ENCODE measurements around the gene ATP10A.

Gene ATP10A

DNA sequence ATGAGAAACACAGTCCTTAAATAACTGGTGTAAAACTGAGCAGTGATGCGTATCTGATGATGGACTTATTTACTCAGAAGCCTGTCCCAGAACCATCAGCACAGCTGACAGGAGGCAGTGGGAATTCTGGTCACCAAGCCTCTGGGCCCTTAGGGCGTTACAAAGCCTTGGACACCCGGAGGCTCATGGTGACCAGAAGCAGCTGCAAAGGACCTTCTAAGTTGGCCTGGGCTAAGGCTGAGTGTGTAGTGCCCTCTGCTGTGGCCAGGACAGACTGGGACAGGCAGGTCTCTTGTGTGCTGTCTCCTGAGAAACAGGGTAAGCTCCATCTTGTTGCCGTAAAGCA lies 168.9 kb downstream of the ATP10A start:
- no peak for DNase-seq

GRCh38 chr15:25693321-25694238 lies 169.5 kb downstream of the ATP10A start:
- no peak for DNase-seq

GRCh38 chr15:25691544-25692430 lies 171.3 kb downstream of the ATP10A start:
- no peak for DNase-seq

DNA sequence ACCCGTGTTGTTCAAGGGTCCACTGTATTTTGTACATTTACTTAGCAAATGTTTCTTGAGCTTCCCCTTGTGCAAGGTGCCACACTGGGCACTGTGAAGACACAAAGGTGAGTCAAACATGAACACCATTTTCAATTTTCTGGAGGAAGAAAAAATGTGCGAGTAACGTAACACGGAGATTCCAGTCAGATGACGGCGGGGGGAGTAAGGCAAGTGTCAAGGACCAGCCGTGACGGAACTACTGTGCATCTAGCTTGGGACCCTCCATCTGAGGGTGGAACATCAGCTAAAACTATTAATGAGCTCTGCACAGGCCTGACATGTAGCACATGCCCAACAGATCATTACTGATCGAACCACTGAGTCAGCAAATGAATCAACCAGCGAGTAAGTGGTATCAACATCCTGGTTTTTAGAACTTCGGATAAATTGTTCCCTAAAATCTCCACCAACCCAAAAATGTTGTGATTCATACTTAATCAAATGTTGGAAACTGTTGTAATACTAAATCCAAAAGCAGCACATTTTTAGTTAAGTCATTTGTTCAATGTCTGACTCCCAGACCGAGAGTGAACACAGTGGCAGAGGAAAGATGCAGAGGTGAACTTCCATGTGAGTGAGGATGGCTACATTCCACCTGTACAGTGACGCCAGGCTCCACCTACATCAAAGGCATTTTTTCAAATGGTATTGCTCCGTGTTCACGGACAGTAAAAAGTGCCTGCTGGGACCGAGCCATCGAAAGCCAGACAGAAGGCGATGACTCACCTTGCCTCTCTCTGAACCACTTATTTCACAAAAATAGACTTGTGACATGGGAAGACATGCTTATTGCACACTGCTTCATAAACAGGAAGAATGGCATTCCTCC lies 172.2 kb downstream of the ATP10A start:
- no peak for DNase-seq

- DNase-seq, result no peak
Observed at GRCh38 chr15:25689592-25689991, 173.5 kb downstream of the ATP10A start.

DNA sequence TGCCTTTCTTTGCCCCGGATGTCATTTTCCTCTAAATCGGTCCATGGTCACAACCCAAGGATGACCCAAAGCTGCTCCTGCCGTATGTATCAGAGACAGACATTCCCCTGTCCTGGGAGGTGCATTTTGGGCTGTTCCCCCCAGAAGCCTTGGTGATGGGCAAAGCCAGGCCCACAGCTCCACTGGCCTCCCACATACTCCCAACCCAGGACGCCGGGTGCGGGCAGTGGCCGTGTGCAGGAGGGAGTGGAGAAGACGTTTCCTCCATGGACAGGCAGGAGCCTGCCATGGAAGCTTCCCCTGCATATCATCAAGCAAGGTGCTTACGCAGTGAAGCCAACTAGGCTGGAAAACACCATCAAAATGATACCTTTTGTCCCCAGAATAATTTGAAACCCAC lies 175.0 kb downstream of the ATP10A start:
- no peak for DNase-seq

DNA sequence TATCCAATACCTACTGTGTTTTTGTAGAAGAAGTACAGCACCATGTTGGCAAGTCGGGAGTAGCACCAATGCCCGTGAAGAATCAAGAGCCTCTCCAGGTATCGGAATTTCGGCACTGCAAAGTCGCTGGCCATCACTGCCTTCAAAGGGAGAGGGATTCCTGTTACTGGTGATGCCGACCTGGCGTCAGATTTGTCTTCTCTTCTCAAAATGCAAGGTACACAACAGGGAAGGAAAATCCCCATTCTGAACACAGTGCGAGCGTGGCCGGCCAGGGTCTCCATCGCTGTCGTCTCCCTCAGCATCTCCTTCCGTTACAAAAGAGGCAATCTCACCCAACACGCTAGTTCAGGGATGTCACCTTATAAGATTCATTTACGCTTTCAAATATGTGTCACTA lies 175.4 kb downstream of the ATP10A start:
- no peak for DNase-seq

GRCh38 chr15:25687276-25687675 lies 175.9 kb downstream of the ATP10A start:
- DNase-seq, result no peak

DNA sequence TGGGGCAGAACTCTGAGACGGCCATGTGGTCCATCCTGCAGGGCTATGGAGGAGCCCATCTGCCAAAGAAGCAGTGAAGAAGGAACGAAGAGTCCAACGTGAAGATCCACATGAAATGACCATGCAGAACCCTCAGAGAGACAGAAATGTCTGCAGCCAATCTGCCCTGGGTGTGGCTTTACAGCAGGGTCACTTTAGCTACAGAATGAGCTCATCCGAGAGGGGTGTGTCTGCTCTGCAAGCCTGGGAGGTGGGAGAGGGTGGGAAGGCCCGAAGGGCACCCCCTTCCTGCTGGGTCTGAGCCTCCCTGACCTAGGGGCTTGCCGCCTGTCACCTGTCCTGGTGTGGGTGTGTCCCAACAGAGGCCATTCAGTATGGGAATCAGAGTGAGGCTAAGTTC lies 176.3 kb downstream of the ATP10A start:
- no peak for DNase-seq

DNA sequence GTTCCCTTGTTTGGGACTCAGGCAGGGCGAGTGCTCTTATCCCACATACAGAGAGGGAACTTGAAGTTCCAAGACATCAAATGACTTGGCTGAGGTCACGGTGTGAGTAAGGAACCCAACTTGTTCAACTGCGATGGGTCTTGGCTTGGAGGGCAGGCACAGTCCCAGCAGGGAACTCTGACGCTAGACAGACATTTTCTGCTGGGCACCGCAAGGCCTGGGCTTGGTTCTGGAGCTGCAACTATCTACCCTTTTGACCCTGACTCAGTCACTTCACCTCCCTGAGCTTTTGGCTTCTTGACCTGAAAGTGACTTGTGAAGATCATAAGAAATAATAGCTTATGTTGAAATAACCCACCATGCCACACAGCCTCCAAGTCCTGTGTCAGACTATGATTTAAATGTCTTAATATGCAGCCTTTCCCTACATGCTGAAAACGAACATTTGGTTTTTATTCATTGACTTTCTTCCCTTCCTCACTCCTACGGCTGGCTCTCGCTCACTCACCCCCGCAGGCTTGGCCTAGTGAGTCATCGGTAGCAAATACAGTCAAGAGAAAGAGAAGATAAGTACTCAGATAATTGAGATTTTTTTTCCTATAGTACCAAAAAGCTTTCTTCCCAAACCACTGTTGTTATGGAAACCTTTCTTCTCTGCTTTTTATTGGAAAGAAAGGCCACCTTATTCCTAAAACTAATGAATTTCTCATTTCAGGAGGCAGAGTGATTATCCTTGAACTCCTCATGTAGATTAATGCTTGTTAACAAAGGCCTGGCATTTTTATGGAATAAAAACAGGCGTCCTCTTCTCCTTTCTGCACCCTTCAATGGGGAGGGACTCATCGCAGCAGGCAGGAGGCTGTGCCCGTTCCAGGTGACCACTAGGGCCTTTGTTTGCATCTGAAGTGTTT lies 178.4 kb downstream of the ATP10A start:
- DNase-seq, result no peak

DNA sequence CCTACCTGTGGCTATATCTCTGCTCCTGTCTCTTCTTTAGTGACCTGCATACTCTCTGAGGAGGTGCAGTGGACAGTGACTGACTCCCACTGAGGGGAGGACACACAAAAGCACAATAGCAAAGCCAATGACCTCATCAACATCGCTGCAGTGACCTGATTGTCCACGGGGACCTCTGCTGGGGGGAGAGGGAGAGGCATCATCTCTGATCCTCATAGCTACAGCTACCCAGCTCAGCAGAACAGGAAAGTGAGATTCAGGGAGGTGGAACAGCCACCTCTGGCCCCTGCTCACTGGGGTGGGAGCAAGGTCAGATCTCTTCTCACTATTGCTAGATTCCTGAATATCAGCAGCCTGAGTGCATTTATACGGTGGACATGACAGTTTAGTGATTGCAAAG lies 179.2 kb downstream of the ATP10A start:
- no peak for DNase-seq

DNA sequence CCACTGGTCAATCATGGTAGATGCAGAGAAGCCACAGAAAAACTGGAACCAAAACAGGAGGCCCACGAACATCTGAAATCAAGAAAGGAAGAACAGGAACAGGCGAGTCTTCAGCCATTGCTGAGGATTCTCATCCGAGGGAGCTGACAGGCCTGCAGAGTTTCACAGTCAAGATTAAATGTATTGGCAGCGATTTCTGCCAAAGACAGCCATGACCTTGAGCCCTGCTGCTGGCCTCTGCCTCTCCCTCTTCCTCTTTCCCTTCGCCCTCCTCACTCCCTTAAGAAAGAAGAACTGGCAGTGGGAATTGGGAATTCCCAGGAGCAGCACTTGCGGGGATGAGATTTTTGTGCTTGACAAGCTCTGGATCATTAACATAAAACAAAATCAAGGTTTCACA lies 179.7 kb downstream of the ATP10A start:
- no peak for DNase-seq

DNA sequence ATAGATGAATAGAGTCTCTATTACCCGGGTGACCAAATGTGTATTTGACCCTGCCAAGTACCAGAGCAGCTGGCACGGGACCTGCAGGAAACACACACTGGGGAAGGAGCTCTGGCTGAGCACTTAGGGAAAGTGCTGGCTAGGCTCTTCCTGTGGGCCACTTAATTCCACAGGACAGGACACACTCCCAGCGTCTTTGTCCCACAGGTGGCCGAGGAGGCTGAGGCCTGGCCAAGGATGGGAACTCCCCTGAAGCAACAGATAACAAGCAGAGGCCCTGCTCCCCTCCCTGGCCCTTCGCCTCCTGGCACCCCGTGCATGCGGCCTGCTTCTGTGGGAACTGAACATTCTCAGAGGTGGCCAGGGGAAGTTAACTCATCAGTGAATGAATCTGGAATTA lies 180.8 kb downstream of the ATP10A start:
- no peak for DNase-seq

- no peak for DNase-seq
Observed at GRCh38 chr15:25680686-25681025, 182.5 kb downstream of the ATP10A start.

DNA sequence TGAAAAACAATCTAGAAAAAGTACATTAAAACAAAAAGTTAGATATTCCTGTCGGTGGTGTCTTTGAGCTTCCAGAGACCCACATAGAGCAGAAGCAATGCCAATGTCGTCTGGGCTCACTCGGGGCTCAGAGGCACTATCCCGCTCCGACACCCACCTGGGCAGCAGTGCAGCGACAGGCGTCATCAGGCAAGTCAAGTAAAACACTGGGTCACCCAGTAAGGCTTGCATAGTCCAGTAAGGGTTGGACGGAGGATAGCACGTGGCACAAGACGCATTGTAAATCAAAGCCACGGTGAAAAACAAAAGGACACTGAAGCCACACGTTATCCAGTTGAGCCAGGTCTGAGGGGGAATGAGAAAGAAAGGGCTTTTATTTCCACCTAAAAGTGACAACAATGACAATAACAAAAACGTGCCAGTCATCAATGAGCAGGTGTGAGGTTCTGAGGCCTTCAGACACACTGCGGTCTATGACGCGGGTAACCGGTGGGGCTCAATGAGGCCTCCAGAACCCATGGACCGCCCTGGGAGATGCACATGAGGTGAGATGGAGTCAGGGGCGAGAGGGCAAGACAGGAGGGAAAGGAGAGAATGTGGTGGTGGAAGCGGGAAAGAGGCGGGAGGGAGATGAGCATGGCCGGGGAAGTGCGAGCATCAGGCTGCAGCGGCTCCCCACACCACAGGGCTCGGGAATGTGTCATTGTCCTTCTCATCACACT lies 183.0 kb downstream of the ATP10A start:
- DNase-seq, result no peak

- no peak for DNase-seq
Observed at GRCh38 chr15:25679492-25679891, 183.6 kb downstream of the ATP10A start.

- DNase-seq, result no peak
Observed at GRCh38 chr15:25678500-25678855, 184.6 kb downstream of the ATP10A start.

DNA sequence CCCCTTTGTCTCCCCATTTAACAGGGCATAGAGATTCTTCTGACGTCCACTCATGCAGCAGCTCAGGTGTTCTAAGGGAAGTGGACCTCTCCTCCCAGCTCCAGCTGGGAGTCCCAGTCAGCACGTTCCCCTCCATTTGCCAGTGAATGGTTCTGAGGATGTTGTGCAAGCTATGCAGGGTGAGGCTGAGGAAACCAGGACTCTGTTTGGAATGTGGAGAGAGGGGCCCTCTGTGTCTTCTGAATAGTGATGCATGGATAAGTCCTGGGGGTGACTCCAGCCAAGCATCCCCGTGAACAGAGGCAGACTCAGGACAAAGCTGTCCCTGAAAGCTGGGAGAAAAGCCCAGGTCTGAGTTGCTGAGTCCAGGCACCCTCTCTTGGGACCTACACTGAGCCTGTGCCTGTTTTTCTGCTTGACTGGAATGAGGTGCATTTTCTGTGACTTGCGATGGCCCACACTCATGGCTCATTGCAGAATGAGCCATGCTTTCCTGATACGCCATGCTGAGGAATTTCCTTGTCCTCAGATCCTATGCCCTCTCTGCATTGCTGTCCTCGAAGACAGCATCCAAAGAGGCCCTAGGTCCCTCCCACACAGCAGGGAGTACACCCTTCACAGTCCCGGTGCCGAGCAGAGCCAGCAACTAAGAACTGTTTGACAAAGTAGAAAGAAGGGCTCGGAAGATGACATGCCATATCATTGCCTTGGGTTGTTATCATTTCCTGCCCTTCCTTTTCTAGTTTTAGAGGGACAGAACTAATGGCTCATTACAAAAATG lies 185.2 kb downstream of the ATP10A start:
- DNase-seq, result no peak

DNA sequence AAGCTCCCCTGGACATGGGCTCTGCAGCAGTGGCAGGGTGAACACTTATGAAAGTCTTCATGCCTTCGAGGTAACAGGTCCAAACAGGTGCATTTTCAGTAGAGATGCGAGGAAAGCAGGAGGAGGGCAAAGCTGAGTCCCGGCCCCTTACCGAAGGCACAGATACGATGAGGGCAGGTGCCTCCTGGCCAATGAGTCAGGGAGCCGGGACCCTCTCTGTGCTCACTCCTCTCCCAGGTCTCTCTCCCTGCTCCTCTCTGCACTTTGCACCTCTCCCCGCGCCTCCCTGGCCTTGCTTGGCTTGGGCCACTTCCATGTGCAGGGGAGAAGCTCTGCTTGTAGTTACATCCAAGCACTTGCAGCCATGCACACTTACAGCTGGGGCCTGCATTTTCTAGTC lies 187.1 kb downstream of the ATP10A start:
- DNase-seq, result no peak

DNA sequence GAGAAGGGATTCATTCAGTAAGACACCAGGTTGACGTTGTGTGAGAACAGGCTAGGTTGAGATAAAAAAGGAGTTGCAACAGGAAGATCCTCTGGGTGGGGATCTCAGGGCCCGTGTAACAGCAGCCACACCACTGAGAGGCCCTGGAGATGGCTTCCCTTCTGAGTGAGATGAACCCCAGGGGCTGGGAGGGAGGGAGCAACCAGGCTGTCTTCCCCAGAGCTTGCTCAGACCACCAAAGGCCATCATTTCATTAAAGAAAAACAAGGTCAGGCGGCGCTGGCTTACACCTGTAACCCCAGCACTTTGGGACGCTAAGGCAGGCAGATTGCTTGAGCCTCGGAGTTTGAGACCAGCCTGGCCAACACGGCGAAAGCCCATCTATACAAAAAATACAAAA lies 187.7 kb downstream of the ATP10A start:
- no peak for DNase-seq

DNA sequence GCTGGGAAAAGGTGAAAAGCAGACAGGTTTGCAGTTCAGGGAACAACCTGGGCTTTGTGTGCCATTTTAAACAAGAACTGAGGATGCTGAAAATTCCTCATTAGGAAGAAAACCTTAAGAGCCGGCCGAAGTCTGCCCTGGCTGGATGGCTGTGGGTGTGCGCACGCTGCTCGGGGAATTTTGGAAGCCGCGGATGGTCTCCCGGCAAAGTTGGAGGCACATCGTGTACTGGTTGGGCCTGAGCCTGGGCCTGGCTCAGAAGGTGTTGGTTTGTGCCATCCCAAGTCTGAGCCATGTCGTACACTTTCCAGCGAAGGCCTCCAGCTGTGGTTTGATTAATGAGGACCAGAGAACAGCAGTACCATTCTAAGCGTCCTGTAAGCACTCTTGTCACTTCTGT lies 188.2 kb downstream of the ATP10A start:
- no peak for DNase-seq

Measured in NCI-H510A (cell line).